HG03521 (cell line): ENCODE results near the gene GPR17.

Source experiments
- ATAC-seq: cut with Tn5 transposase; IDR thresholded peaks from one replicate; pipeline ENCODE4 v1.9.1; 2021; ENCODE audit warnings: mild to moderate bottlenecking, moderate library complexity; ENCODE audit not compliant: unreplicated experiment

GPR17 gene

DNA sequence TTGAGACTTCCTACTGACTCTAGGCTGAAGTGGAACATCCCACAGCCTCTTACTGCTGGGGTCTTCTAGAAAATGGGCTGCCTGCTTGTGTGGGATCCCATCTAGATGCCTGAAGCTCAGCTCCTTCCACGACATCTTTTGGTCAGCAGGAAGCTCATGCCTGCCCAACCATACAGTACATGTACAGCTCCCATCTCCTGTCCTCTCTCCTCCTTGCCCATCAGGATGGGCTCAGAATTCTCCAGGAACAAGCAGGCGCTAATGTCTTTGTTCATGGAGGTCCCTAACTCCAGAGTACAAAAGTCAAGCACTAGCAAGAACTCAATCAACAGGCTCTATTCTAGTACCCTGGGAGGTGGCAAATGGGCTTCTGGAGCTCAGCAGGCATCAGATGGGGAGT lies 31.7 kb upstream of the GPR17 start:
- ATAC-seq: no peak

DNA sequence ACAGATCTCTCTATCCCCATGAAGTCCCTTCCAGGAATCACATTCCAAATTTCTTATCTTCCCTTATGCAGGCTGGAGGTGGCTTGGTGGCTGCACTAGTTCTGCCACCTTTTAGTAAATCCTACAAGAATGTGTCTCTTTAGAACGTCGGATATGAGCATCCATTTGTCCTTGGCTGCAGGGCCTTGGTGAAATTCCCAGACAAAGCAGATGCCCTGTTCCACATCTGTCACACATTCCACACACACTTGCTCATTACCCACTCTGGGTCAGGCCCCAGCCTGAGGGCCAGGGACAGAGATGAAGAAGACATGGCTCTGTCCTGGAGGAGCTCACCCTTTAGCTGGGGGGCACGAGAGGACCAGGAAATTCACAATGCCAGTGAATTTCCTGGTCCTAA lies 31.2 kb upstream of the GPR17 start:
- ATAC-seq: no peak

DNA sequence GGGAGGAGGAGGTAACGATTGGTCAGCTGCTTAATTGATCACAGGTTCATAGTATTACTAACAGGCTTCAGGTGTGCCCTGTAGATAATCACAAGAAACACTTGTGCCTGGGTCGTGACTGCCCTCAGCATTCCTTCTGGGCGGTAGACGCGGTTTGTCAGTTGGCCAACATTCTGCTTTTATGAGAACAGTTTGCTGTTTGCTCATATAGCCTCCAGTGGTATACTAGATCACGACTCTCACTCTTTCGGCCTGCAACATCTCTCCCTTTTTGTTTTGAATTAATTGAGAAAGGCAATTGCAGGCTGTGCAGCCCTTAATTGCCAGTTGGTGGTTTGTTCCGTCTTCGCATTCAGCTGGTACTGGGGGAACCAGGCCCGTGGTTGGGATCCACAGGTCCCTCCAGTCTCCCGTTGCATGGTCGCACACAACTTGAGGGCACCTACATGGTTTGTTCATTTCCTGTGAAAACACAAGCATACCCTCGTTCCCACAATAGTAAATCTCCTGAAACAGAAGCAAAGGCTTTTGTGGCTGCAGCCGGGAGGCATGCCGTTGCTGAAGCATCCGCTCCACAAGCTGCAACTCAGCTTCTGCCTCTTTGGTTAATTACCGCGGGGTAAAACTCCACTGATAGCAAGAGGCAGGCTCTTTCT lies 30.3 kb upstream of the GPR17 start:
- ATAC-seq: no peak

DNA sequence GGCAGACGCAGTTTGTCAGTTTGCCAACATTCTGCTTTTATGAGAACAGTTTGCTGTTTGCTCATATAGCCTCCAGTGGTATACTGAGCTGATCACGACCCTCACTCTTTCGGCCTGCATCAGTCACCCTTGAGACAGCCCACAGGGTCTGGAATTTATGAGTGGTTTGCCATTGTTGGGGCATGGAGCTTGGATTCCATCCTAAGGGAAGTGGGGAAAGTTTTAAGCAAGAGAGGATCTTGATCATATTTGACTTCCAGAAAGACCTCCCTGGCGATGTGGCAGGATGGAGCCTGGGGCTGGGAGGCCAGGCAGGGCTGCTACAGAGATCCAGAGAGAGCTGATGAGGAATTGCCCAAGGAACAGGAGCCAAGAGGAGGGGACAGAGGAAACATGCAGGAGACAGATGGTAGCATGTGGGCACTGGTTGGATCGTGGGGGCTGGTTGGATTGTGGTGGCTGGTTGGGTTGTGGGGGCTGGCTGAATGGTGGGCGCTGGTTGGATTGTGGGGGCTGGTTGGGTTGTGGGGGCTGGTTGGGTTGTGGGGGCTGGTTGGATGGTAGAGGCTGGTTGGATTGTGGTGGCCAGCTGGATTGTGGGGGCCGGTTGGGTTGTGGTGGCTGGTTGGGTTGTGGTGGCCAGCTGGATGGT lies 27.3 kb upstream of the GPR17 start:
- no peak for ATAC-seq

DNA sequence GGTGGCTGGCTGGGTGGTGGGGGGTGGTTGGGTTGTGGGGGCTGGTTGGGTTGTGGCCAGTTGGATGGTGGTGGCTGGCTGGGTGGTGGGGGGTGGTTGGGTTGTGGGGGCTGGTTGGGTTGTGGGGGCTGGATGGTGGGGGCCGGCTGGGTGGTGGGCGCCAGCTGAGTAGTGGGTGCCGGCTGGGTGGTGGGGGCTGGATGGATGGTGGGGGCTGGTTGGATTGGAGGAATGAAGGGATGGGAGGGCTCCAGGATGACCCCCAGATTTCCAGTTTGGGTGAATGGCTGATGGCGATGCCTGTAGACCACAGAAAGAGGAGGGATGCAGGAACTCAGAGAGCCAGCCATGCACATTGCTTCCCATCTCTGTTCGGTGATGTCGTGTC lies 26.8 kb upstream of the GPR17 start:
- ATAC-seq: no peak

DNA sequence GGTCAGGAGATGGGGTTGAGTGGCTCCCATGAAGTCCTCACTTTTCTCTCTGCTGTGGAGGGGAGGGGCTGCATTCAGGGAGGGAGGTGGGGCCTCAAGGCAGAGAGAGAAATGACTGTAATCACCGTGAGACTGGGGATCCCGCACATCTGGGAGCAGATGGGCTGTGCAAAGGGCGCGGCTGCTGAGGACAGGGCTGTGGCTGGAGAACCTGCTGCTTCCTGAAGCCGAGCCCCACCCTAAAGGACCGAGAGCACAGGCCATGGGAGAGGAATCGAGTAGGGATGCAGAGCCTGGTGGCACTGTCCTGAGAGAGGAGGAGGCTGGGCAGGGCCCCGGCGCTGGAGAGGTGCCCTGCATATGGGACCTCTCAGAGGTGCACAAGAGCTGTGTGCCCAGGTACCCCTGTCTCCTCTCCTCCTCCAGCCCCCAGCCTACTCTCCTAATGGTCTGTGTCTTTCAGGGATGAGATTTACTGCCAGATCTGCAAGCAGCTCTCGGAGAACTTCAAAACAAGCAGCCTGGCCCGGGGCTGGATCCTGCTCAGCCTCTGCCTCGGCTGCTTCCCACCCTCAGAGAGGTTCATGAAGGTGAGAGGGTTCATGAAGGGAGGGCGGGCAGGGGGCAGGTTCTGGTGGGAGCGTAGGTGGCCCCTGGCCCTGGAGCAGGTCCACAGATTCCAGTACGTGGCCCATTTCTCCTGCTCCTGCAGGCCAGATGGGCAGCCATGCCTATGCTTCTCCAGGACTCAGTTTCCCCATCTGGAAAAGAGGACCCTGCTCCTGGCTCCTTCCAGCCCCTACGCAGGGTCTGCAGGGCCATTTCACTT lies 25.9 kb upstream of the GPR17 start:
- no peak for ATAC-seq

DNA sequence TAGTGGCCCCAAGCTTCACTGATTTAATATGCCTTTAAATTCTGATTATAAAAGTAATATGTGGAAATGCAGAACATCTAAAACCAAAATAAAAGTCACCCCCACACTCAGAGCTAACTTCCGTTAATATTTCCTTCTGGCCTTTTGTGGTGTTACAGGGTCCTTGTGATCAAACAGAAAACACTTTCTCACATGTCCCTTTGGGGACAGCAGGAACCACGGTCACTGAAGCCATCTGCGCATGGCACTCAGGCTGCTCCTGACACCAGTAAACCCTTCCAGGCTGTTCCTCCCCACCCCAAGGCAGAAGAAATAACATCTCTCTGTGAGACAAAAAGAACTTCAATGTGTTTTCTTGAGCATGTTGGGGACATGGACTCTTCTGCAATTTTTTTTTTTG lies 25.1 kb upstream of the GPR17 start:
- ATAC-seq: no peak

DNA sequence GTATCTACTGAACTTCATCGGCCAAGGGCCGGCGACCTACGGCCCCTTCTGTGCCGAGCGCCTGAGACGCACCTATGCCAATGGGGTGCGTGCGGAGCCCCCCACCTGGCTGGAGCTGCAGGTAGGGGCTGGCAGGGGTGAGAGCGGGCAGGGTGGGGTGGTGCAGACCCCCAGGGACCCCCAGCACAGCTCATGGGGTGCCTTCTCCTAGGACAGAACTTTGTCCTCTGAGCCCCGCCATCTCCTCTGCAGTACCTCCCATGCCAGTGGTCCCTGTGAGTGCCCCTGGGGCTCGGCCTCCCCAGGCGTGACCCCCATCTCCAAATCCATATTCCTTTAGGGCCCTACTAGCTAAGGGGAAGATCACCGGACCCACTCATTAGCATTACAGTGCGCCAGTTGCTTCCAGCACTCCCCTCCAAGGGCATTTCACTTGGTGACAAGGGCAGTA lies 23.9 kb upstream of the GPR17 start:
- no peak for ATAC-seq

DNA sequence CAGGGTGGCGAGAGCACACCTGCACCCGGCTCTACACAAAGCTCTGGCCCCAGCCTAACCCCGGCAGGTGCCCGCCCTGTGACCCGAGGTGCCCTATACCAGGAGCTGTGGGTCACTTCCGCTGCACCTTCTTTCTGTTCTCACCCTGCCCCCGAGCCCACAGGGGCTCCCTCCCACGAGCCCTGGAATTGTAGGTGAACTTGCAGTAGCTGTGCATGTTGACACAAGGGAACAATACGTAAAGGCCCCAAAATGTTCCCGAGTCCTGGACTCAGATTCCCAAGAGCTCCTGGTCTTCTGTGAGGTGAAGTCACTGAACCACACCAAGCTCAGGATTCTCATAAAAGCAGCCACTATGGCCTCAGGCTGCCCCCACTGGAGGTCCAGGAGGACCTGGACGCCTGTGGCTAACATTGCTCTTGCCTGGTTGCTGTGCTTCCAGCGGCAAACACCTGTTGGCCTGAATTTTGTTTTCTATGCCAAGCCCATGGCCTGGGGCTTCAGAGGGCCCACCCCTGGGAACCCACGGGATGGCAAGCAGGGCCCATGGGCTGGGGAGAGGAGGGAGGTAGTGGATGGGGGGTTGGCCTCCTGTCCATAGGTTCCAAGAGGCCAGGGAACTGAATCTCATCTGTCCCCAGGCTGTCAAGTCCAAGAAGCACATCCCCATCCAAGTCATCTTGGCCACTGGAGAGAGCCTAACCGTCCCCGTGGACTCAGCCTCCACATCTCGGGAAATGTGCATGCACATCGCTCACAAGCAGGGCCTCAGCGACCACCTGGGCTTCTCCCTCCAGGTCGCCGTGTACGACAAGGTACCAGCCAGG lies 23.2 kb upstream of the GPR17 start:
- ATAC-seq: no peak

DNA sequence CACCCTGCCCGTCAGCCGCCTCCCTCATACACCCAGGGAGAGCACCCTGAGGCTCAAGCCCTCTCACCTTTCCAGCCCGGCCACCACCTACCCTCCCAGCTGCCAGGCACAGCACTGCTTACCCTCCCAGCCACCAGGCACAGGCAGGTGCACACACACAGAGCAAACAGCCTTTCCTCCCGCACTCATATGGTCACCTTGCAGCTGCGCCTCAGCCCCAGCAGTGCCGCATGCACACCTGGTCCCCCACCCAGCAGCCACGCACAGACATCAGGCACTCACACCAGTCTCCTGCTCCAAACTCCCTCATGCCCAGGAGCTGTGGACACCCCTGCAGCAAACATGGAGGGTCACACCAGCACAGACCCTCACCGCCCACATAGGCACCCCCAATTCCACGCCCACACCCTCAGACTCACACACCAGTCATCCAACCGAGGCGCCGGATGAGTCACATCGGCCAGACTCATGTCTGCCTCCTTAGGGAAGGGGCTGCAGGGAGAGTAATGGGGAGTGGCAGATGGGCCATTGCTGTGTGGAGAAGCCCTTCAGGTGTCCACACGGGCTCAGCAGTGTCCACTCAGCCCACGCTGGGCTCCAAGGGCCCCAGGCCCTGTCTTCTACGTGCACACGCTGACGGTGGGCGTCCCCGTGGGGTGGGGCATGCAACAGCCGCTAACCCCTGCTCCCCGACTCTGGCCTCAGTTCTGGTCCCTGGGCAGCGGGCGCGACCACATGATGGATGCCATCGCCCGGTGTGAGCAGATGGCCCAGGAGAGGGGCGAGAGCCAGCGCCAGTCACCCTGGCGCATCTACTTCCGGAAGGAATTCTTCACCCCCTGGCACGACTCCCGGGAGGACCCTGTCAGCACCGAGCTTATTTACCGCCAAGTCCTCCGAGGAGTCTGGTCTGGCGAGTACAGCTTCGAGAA lies 22.3 kb upstream of the GPR17 start:
- no peak for ATAC-seq

DNA sequence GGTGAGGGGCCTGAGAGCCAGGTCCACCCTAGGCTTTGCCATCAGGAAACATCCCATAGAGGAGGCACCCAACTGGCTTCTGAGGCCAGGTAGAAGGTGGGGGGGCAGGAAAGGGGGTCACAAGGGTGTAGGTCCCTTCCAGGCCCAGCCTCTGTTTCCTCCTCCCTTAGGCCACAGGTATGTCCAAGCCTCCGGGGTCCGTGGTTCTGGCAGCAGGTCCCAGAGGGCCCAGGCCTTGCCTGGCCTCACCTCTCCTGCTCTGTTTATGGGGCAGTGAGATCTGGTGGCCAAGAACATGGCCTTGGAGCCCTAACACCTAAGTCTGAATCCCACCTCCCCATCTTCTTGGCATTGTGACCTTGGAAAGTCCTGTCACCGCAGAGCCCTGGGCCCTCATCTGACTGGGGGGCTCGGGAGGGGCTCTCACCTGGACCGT lies 21.6 kb upstream of the GPR17 start:
- no peak for ATAC-seq

DNA sequence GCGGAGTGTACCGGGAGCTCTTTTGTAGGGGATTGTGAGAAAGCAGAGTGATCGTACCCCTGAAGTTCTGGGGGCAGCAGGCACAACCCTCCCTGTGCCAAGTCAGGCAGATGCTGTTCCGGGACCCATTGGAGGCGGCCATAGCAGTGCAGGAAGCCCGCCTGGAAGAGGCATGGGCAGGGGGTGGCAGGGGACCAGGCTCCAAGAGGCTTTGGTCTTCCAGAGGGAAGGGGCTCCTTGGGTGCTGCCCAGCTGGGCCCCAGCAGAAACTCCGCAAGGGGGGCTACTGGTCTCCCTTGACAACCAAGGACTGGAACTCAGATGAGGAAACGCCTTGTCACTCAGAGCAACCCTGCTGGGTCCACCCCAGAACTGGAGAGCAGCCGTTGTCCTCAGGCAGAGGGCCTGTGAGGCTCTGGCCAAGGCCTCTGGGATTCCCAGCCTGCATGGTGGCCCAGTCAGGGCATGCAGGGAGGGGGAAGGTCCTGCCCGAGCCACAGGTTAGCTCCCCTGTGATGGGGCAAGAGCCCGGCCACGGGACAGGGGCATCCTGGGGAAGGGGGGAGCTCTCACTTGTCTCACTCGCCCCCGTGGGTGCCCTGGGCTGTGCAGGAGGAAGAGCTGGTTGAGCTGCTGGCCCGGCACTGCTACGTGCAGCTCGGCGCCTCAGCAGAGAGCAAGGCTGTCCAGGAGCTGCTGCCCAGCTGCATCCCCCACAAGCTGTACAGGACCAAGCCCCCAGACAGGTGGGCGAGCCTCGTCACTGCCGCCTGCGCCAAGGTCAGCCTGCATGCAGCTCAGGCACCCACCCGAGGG lies 21.0 kb upstream of the GPR17 start:
- no peak for ATAC-seq

DNA sequence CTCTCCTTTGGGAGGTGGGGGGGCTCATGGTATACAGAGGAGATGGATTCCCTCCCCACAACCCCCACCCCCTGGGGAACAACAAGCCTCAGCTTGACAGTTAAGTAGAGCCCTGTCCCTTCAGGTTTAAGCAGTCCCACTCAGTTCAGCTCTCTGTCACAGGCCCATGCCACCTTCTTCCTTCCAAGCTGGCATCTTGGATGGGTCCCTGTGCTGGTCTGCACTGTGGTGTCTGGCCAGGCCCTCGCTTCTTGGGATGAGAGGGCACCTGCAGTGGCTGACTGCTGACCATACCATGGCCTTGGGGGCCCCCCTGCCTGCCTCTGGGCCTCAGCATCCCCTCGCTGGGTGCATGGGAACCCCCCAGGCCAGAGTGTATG lies 20.4 kb upstream of the GPR17 start:
- no peak for ATAC-seq

DNA sequence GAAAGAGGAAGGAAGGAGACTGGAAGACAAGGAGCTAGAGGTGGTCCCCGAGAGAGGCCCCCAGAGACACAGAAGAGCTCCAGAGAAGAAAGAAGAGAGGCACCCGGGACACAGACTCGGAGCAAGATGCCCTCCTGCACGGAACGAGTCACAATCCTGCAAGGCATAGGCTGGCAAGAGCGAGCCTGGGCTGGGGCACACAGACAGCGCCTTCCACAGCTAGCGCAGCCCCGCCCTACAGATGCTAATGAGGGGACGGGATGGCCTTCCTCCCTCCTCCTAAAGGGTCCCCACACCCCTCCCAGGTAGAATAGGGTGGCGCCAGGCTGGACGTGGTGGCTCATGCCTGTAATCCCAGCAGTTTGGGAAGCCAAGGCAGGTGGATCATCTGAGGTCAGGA lies 19.8 kb upstream of the GPR17 start:
- ATAC-seq: no peak

DNA sequence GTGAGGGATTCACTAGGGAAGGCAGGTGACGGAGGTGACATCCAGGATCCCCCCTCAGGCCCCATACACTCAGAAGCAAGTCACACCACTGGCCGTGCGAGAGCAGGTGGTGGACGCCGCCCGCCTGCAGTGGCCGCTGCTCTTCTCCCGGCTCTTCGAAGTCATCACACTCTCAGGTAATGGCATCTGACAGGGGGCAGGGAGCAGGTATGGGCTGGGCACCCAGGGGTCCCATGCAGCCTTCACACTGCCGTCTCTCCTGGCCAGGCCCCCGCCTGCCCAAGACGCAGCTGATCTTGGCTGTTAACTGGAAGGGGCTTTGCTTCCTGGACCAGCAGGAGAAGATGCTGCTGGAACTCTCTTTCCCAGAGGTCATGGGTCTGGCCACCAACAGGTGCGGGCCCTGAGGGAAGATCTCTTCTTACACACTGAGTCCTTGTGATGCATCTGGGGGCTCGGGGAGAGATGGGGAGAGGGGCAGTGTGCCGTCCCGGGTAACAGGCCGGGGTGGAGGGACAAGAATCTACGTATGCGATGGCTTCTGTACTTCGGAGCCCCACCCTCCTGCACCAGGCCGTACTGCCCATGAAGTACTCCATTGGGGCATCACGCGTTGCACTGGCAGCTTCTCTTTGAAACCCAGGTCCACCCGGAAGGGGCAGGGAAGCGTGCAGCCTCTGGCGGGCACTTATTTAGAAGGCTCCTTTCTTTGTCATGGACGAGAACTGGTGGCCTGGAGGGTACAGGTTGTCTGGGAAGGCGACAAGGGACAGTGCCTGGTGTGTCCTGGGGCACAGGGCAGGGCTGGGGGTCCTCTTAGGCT lies 18.8 kb upstream of the GPR17 start:
- no peak for ATAC-seq

DNA sequence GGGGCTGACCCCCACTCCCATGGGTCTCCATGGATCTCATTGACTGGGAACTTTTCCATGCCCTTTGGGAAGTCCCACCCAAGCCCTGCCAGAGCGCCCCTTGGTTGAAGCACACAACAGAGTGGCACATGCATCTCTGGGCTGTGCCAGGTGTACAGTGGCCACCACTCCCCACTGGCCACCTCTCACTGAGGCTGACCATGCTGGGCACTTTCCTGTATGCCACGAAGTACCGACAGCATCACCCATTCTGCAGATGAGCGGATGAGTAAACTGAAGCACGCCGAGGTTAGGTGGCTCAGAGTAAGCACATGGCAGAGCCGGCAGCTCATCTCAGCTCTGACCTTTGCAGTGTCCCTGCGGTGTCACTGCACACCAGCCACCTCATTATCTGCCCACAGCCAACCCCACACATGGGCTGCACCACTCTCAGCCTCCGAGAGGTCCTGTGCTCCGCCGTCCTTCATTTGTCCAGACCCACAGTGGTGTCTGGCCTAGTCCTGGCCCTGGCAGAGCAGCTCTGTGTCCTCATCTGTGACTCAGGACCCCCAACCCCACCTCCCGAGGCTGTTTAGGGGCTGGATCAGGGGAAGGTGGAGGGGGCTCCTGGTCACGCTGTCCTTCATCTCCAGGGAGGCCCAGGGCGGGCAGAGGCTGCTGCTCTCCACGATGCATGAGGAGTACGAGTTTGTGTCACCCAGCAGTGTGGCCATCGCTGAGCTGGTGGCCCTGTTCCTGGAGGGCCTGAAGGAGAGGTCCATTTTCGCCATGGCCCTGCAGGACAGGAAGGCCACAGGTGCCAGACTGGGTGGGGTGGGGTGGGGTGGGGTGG lies 18.0 kb upstream of the GPR17 start:
- no peak for ATAC-seq

DNA sequence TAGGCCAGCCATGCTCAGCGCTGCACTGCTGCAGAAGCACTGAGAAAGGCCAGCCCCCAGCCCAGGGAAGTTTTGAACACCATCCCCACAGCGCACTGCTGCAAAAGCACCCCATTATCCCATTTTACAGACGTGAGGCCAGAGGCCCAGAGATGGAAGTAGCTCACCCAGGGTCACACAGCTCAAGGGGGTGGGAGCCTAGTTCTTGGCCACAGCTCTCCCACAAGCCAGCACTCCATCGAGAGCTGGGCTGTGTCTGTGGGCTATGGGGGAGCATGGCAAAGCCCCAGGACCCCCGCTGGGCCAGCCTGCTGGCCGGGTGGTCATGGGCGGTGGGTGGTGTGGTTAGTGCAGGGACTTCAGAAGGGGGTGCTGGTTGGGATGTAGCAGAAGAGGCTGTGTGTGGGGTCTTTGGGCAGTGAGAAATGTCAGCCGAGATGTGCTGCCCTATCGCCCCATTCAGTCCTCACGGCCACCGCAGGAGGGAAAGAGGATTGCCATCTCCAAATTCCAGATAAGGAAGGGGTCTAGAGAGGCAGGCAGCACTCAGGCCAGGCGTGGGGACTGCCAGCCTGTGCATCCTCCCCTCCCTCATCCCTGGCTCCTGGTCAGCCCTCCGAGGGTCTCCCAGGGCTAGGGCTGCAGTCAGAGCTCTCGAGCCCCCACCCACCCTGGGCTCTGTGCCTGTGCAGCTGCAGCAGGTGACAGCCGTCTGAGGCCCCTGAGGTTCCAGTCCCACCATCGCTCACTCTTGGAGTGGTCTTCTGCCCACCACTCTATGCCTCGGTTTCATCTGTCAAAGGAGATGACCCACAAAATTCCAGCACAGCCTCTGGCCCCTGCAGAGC lies 17.0 kb upstream of the GPR17 start:
- ATAC-seq: no peak
